K562 (cell line): Measurements from ENCODE around the gene RAP2C. TPM values are rescaled to one million over a fixed set of nuclear protein-coding genes. Genes with fewer than 3 reads are reported as not detected.

Experiments
- ATAC-seq: fragments of 200-7000 bp; cut with Tn5 transposase; 3 replicates; pipeline ENCODE4 v1.9.1; 2020; ENCODE audit warnings: moderate library complexity
- BruUV-seq: library from RNA; stranded (reverse); fragments of 400-500 nt; replicated peaks from 2 replicates; lab custom pipeline; 2021; lab: Mats Ljungman, UMichigan
- CTCF ChIA-PET: fragments of 300-600 bp; formaldehyde crosslinking; extraction: SDS; loops from one replicate; lab custom pipeline; 2021; ENCODE audit warnings: low intra/inter-chr PET ratio; lab: Yijun Ruan, JAX
- POLR2A ChIA-PET: fragments of 300-600, 350-650 bp; sonication (Branson Sonifier 250); formaldehyde crosslinking; extraction: SDS; loops from one replicate; lab custom pipeline; 2021; ENCODE audit warnings: antibody characterized with exemption, inconsistent platforms; lab: Yijun Ruan, JAX
- DNase-seq, 4 experiments: peaks; one replicate each; pipeline versions ENCODE4 v3.0.0 to v3.0.0-alpha.2; 2011 to 2018; ENCODE audit warnings: low spot score in 3 of 4, mixed read lengths in 3 of 4; ENCODE audit errors: extremely low read depth in 1 of 4
- FAIRE-seq: peaks from 2 replicates; lab custom pipeline; 2011; peaks lifted over from hg19 to GRCh38; lab: Jason Lieb, UNC
- H2AFZ ChIP-seq: 2 replicates; pipeline ENCODE4 v1.6.0; 2011; ENCODE audit warnings: low read depth, low read length, control low read depth, inconsistent platforms
- H3K27ac ChIP-seq: fragments of 200-600 bp; 3 replicates; pipeline ENCODE4 v1.8.0; 2011; ENCODE audit warnings: low read depth, mild to moderate bottlenecking, control low read depth, inconsistent platforms, low read length, moderate library complexity, mixed read lengths; ENCODE audit errors: extremely low read depth
- H3K27me3 ChIP-seq, 2 experiments: fragments of 300-600 bp in 1 of 2; 2 replicates in 1 of 2; 3 replicates in 1 of 2; pipeline versions ENCODE4 v1.6.0 to v1.8.0; 2011; ENCODE audit warnings: inconsistent platforms in 2 of 2, low read length in 2 of 2, mild to moderate bottlenecking in 1 of 2, mixed read lengths in 1 of 2, moderate library complexity in 1 of 2; ENCODE audit not compliant: control insufficient read depth in 2 of 2, insufficient read depth in 2 of 2
- H3K36me3 ChIP-seq: fragments of 300-600 bp; 3 replicates; pipeline ENCODE4 v1.8.0; 2011; ENCODE audit warnings: mild to moderate bottlenecking, low read length, inconsistent platforms; ENCODE audit not compliant: control insufficient read depth, insufficient read depth
- H3K4me1 ChIP-seq, 2 experiments: fragments of 200-600 bp in 1 of 2; replicated peaks in 1 of 2; 2 replicates in 1 of 2; 3 replicates in 1 of 2; pipeline versions ENCODE4 v1.5.1 to v1.8.0; 2011; ENCODE audit warnings: inconsistent platforms in 2 of 2, low read length in 2 of 2, mild to moderate bottlenecking in 1 of 2, mixed read lengths in 1 of 2, moderate library complexity in 1 of 2; ENCODE audit not compliant: control insufficient read depth in 2 of 2, insufficient read depth in 2 of 2
- H3K4me2 ChIP-seq: 2 replicates; pipeline ENCODE4 v1.6.1; 2011; ENCODE audit warnings: low read length, control low read depth, inconsistent platforms, mixed read lengths; ENCODE audit not compliant: insufficient read depth
- H3K4me3 ChIP-seq: fragments of 200-600 bp; sonication (generic), shearing (Covaris generic); 2 replicates; pipeline ENCODE4 v1.5.1; 2016; ENCODE audit warnings: control low read depth, inconsistent platforms
- H3K79me2 ChIP-seq: fragments of 200-600 bp; 3 replicates; pipeline ENCODE4 v1.8.0; 2011; ENCODE audit warnings: low read length, inconsistent platforms; ENCODE audit not compliant: control insufficient read depth, insufficient read depth
- H3K9ac ChIP-seq, 2 experiments: 2 replicates each; pipeline versions ENCODE4 v1.6.0 to v1.6.1; 2011; ENCODE audit warnings: low read depth in 2 of 2, low read length in 2 of 2, control low read depth in 1 of 2, inconsistent platforms in 1 of 2, mild to moderate bottlenecking in 1 of 2, mixed read lengths in 1 of 2; ENCODE audit not compliant: insufficient read depth in 1 of 2
- H3K9me1 ChIP-seq: one replicate; pipeline ENCODE4 v1.6.0; 2011; ENCODE audit warnings: inconsistent platforms, mild to moderate bottlenecking, low read length, moderate library complexity; ENCODE audit not compliant: control insufficient read depth, insufficient read depth
- H3K9me3 ChIP-seq: replicated peaks from 2 replicates; pipeline ENCODE4 v1.5.1; 2011; ENCODE audit warnings: low read depth, low read length, inconsistent platforms; ENCODE audit not compliant: control insufficient read depth, insufficient read depth
- H4K20me1 ChIP-seq: replicated peaks from 2 replicates; pipeline ENCODE4 v1.6.1; 2011; ENCODE audit warnings: low read length, inconsistent platforms, mixed read lengths; ENCODE audit not compliant: control insufficient read depth, insufficient read depth
- BRCA1 ChIP-seq, 2 experiments: fragments of 450-650 bp in 1 of 2; sonication (generic) in 1 of 2; formaldehyde crosslinking in 1 of 2; IDR thresholded peaks; 2 replicates each; pipeline versions ENCODE4 v1.5.0 to v1.6.1; 2017 to 2020; ENCODE audit warnings: mild to moderate bottlenecking in 1 of 2, missing genetic modification reagents in 1 of 2
- E2F1 ChIP-seq: sonication (generic); formaldehyde crosslinking; IDR thresholded peaks from 2 replicates; pipeline ENCODE4 v1.8.1; 2023; ENCODE audit warnings: mild to moderate bottlenecking, missing genetic modification reagents, moderate library complexity
- HDAC2 ChIP-seq: fragments of 450-650 bp; IDR thresholded peaks from 2 replicates; pipeline ENCODE4 v1.6.1; 2016; ENCODE audit warnings: mild to moderate bottlenecking
- HOMEZ ChIP-seq: fragments of 250-450 bp; sonication (Bioruptor Pico); IDR thresholded peaks from 2 replicates; pipeline ENCODE4 v1.4.0; 2020; ENCODE audit warnings: mild to moderate bottlenecking, moderate library complexity
- HSF4 ChIP-seq: fragments of 250-450 bp; sonication (Bioruptor Pico); IDR thresholded peaks from 2 replicates; pipeline ENCODE4 v2.1.2; 2022; ENCODE audit warnings: mild to moderate bottlenecking, moderate library complexity, borderline replicate concordance
- KAT8 ChIP-seq: fragments of 450-650 bp; IDR thresholded peaks from 2 replicates; pipeline ENCODE4 v1.6.1; 2016; ENCODE audit warnings: low read depth, mild to moderate bottlenecking
- MTF1 ChIP-seq: fragments of 250-450 bp; sonication (Bioruptor Pico); IDR thresholded peaks from 2 replicates; pipeline ENCODE4 v1.9.0; 2021; ENCODE audit warnings: moderate library complexity, mild to moderate bottlenecking, inconsistent platforms, borderline replicate concordance
- NCOA6 ChIP-seq: fragments of 450-650 bp; IDR thresholded peaks from 2 replicates; pipeline ENCODE4 v1.6.1; 2017; ENCODE audit warnings: mild to moderate bottlenecking
- NFXL1 ChIP-seq: fragments of 450-650 bp; formaldehyde crosslinking; IDR thresholded peaks from 2 replicates; pipeline ENCODE4 v1.4.0; 2021; ENCODE audit warnings: mild to moderate bottlenecking
- RNF2 ChIP-seq: sonication (generic); IDR thresholded peaks from 2 replicates; pipeline ENCODE4 v1.6.1; 2016
- TFAM ChIP-seq: fragments of 250-450 bp; sonication (Bioruptor Pico); conservative IDR thresholded peaks from 2 replicates; pipeline ENCODE4 v1.5.0; 2021; ENCODE audit warnings: mild to moderate bottlenecking, moderate library complexity
- ZNF263 ChIP-seq: sonication (generic); formaldehyde crosslinking; IDR thresholded peaks from 2 replicates; pipeline ENCODE4 v1.8.0; 2022; ENCODE audit warnings: mild to moderate bottlenecking, missing genetic modification reagents, borderline replicate concordance
- WGBS: fragments of 100-300 bp; shearing (Covaris generic); methylation state at CpG from one replicate; pipeline ENCODE4 v1.1.6; 2016; ENCODE audit warnings: low coverage, mixed read lengths; ENCODE audit not compliant: insufficient coverage; ENCODE audit errors: missing lambda C conversion rate; 5-methylcytosine and 5-hydroxymethylcytosine counted together
- in situ Hi-C: fragments of 300-500 bp; cut with MboI; formaldehyde crosslinking; loops from 4 replicates; pipeline ENCODE4 v1.15.0; 2018; ENCODE audit warnings: inconsistent platforms, mixed read lengths
- intact Hi-C: fragments of 100-400 bp; cut with micrococcal nuclease; formaldehyde crosslinking; loops from 2 replicates; pipeline ENCODE4 v1.14.2; 2022
- polyA plus RNA-seq, 8 experiments: library from polyadenylated mRNA; depleted of rRNA in 4 of 8; stranded (reverse) in 5 of 8; unstranded in 3 of 8; fragments of >200 nt; fragmentation: Nextera tagmentation in 2 of 8; fragmentation: Illumina TruSeq in 1 of 8; extraction: Ambion mirVana in 2 of 8; extraction: Trizol in 1 of 8; gene quantifications; 2 replicates each; pipeline versions ENCODE4 v1.2.1 to v1.2.3, GENCODE V29; 2011 to 2014; ENCODE audit warnings: inconsistent platforms in 1 of 8, missing spikeins in 1 of 8
- total RNA-seq, 7 experiments: library from RNA; depleted of rRNA in 6 of 7; stranded (reverse); fragments of >200 nt in 6 of 7; fragmentation: Illumina TruSeq in 2 of 7; extraction: Trizol in 2 of 7; gene quantifications; 2 replicates each; pipeline versions ENCODE4 v1.2.1 to v1.2.3, GENCODE V29; 2011 to 2021; ENCODE audit warnings: low replicate concordance in 1 of 7
- TF ChIP-seq, protein P1 (sequence below): fragments of 250-450 bp; sonication (Bioruptor Pico); IDR thresholded peaks from 2 replicates; pipeline ENCODE4 v1.5.0; 2021; ENCODE audit warnings: mild to moderate bottlenecking, borderline replicate concordance

Gene RAP2C
- total and polyA plus RNA-seq, 9 of the 15 experiments (the other 6 are each of a cell fraction or from before 2014, with no cell fraction given), result 7.8 to 28.6 (median 18.6) TPM

- no peaks in the 10 kb centered on the region for H3K9me3 ChIP-seq
- H2AFZ ChIP-seq, result no peak overlapping the region
- H3K27me3 ChIP-seq, result no peaks in the 10 kb centered on the region
- no peak overlapping the region for H3K4me2 ChIP-seq
- H3K27ac ChIP-seq, result no peak overlapping the region
- H3K9ac ChIP-seq, result no peak overlapping the region
- no peaks in the 10 kb centered on the region for H4K20me1 ChIP-seq
- no peaks in the 10 kb centered on the region for H3K4me1 ChIP-seq
- intact Hi-C loops (no loop called here), in situ Hi-C loops (no loop called here)
- POLR2A ChIA-PET, result no interaction called here
- no peaks in the 10 kb centered on the region for H3K36me3 ChIP-seq
- no peak for DNase-seq
- H3K4me3 ChIP-seq, result no peak overlapping the region
- no peak for FAIRE-seq
- 60% methylated on average over 12 of the region's 29 CpGs for WGBS
- no peaks in the 10 kb centered on the region for H3K9me1 ChIP-seq
- no peaks in the 10 kb centered on the region for H3K79me2 ChIP-seq
- CTCF ChIA-PET, result no interaction called here
- BruUV-seq, result no TSS peak
- no peak for ATAC-seq
- TF ChIP-seq HOMEZ (CRISPR knock-in tag) (no peak), MTF1 (no peak), KAT8 (no peak), HDAC2 (no peak), NFXL1 (CRISPR knock-in tag) (no peak), NCOA6 (no peak), BRCA1 (IDR thresholded peaks at IDR 0.05) (no peak), BRCA1 (CRISPR knock-in tag; IDR thresholded peaks at IDR 0.05) (no peak), HSF4 (CRISPR knock-in tag) (no peak), TFAM (CRISPR knock-in tag) (no peak), E2F1 (CRISPR knock-in tag) (no peak), RNF2 (no peak), ZNF263 (CRISPR knock-in tag) (no peak)
- TF ChIP-seq, protein P1, sequence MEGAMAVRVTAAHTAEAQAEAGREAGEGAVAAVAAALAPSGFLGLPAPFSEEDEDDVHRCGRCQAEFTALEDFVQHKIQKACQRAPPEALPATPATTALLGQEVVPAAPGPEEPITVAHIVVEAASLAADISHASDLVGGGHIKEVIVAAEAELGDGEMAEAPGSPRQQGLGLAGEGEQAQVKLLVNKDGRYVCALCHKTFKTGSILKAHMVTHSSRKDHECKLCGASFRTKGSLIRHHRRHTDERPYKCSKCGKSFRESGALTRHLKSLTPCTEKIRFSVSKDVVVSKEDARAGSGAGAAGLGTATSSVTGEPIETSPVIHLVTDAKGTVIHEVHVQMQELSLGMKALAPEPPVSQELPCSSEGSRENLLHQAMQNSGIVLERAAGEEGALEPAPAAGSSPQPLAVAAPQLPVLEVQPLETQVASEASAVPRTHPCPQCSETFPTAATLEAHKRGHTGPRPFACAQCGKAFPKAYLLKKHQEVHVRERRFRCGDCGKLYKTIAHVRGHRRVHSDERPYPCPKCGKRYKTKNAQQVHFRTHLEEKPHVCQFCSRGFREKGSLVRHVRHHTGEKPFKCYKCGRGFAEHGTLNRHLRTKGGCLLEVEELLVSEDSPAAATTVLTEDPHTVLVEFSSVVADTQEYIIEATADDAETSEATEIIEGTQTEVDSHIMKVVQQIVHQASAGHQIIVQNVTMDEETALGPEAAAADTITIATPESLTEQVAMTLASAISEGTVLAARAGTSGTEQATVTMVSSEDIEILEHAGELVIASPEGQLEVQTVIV (CRISPR knock-in tag), result no peak
Observed at GRCh38 chrX:132193872-132194574, 25.2 kb downstream of the RAP2C start.
